ENCODE data around the gene HTT. TPM values are rescaled to one million over a fixed set of nuclear protein-coding genes. Genes with fewer than 3 reads are reported as not detected.
"Not testable (repeated sequence)": the region's sequence is repeated elsewhere in the genome, so short reads cannot be mapped to it uniquely, and the experiment has no call there.

Gene HTT
- total RNA-seq, 1 donor from 2014 or later: 43.8 TPM

- no peaks in the 10 kb centered on the region for H3K27me3 ChIP-seq (ENCODE audit: control insufficient read depth, insufficient read depth, low read length)
- no peak for DNase-seq (ENCODE audit: low read depth)
- TF ChIP-seq, protein P1, sequence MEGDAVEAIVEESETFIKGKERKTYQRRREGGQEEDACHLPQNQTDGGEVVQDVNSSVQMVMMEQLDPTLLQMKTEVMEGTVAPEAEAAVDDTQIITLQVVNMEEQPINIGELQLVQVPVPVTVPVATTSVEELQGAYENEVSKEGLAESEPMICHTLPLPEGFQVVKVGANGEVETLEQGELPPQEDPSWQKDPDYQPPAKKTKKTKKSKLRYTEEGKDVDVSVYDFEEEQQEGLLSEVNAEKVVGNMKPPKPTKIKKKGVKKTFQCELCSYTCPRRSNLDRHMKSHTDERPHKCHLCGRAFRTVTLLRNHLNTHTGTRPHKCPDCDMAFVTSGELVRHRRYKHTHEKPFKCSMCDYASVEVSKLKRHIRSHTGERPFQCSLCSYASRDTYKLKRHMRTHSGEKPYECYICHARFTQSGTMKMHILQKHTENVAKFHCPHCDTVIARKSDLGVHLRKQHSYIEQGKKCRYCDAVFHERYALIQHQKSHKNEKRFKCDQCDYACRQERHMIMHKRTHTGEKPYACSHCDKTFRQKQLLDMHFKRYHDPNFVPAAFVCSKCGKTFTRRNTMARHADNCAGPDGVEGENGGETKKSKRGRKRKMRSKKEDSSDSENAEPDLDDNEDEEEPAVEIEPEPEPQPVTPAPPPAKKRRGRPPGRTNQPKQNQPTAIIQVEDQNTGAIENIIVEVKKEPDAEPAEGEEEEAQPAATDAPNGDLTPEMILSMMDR (IDR thresholded peaks at IDR 0.05; ENCODE audit: insufficient read depth, low read length, poor library complexity, severe bottlenecking): no peak
- H3K36me3 ChIP-seq (ENCODE audit: control insufficient read depth, insufficient read depth, low read length): no peaks in the 10 kb centered on the region
- no peak overlapping the region for H3K4me3 ChIP-seq (ENCODE audit: low read depth, low read length)
Observed at GRCh38 chr4:3148926-3149325, 74.4 kb downstream of the HTT start.

DNA sequence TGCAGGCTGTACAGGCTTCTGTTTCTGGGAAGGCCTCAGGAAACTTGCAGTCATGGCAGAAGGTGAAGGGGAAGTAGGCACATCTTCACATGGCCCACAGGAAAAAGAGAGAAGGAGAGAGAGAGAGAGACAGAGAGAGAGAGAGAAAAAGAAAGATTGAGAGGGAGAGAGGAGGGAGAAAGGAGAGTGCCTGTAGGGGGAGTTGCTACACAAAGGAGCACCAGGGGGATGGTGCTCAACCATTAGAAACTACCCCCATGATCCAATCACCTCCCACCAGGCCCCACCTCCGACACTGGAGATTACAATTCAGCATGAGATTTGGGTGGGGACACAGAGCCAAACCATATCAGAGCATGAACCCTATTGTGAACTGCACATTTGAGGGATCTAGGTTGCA lies 76.8 kb downstream of the HTT start:
- not testable (repeated sequence) for DNase-seq (ENCODE audit: low read depth); H3K36me3 ChIP-seq (ENCODE audit: control insufficient read depth, insufficient read depth, low read length); H3K4me3 ChIP-seq (ENCODE audit: low read depth, low read length); H3K27me3 ChIP-seq (ENCODE audit: control insufficient read depth, insufficient read depth, low read length)

DNA sequence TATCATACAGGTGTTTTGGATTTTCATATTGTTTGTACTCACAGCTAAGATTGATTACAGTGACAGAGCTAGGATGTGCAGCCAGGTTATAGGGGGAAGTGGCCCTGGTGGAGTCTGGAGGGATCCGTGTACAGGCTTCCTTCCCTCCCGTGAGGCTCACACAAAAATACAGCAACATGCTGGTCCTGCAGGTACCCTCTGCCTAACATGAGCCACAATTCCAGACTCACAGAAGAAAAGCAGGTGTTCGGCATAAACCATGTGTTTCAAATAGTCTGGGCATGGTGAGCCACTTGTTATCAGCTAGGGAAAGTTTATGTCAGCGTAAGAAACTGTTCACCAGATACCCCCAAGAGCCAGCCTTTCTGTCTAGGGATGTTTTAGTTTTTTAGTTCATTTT lies 82.9 kb downstream of the HTT start:
- no peak for DNase-seq (ENCODE audit: low read depth)
- Histone ChIP-seq H3K4me3 (ENCODE audit: low read depth, low read length) (no peak overlapping the region), H3K36me3 (ENCODE audit: control insufficient read depth, insufficient read depth, low read length) (no peaks in the 10 kb centered on the region), H3K27me3 (ENCODE audit: control insufficient read depth, insufficient read depth, low read length) (no peaks in the 10 kb centered on the region)
- TF ChIP-seq, protein P1 (IDR thresholded peaks at IDR 0.05; ENCODE audit: insufficient read depth, low read length, poor library complexity, severe bottlenecking): no peak

- H3K36me3 ChIP-seq (ENCODE audit: control insufficient read depth, insufficient read depth, low read length): no peaks in the 10 kb centered on the region
- TF ChIP-seq, protein P1 (IDR thresholded peaks at IDR 0.05; ENCODE audit: insufficient read depth, low read length, poor library complexity, severe bottlenecking): no peak
Observed at GRCh38 chr4:3158841-3159240, 84.4 kb downstream of the HTT start.

DNA sequence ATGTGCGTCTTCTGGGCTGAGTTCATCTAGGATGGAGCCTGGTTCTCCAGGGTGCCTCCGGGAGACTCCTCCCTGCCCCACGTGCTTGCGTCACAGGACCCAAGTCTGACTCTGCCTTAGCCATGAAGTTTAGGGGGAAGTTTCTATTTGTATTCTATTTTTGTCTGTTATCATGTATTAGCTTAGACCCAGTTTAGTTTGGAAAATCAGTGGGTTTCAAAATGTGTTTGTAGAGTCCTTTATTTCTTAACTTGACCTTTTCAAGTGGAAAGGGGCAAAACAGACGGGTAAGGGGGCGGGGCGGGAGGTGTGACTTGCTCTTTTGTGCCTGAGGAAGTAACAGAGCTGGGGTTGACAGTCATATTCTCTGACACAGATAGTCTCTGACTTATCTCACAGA lies 86.0 kb downstream of the HTT start:
- no peak overlapping the region for H3K4me3 ChIP-seq (ENCODE audit: low read depth, low read length)
- DNase-seq (ENCODE audit: low read depth): no peak
- TF ChIP-seq, protein P1 (IDR thresholded peaks at IDR 0.05; ENCODE audit: insufficient read depth, low read length, poor library complexity, severe bottlenecking): no peak
- H3K27me3 ChIP-seq (ENCODE audit: control insufficient read depth, insufficient read depth, low read length): no peaks in the 10 kb centered on the region
- no peaks in the 10 kb centered on the region for H3K36me3 ChIP-seq (ENCODE audit: control insufficient read depth, insufficient read depth, low read length)

More at GRCh38 chr4:3158841-3159240, 84.4 kb downstream of the HTT start:
- no peak for DNase-seq (ENCODE audit: low read depth)
- Histone ChIP-seq H3K27me3 (ENCODE audit: control insufficient read depth, insufficient read depth, low read length) (no peaks in the 10 kb centered on the region), H3K4me3 (ENCODE audit: low read depth, low read length) (no peak overlapping the region)

DNA sequence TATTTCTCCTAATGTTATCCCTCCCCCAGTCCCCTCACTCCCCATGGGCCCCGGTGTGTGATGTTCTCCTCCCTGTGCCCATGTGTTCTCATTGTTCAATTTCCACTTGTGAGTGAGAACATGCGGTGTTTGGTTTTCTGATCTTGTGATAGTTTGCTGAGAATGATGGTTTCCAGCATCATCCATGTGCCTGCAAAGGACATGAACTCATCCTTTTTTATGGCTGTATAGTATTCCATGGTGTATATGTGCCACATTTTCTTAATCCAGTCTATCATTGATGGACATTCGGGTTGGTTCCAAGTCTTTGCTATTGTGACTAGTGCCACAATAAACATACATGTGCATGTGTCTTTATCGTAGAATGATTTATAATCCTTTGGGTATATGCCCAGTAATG lies 86.6 kb downstream of the HTT start:
- not testable (repeated sequence) for H3K27me3 ChIP-seq (ENCODE audit: control insufficient read depth, insufficient read depth, low read length); DNase-seq (ENCODE audit: low read depth); H3K36me3 ChIP-seq (ENCODE audit: control insufficient read depth, insufficient read depth, low read length); H3K4me3 ChIP-seq (ENCODE audit: low read depth, low read length)

DNA sequence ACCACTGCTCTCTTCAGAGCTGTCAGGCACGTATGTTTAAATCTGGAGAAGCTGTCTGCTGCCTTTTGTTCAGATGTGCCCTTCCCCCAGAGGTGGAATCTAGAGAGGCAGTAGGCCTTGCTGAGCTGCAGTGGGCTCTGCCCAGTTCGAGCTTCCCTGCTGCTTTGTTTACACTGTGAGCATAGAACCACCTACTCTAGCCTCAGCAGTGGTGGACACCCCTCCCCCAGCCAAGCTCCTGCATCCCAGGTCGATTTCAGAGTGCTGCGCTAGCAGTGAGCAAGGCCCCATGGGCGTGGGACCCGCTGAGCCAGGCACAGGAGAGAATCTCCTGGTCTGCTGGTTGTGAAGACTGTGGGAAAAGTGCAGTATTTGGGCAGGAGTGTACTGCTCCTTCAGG lies 92.0 kb downstream of the HTT start:
- H3K36me3 ChIP-seq (ENCODE audit: control insufficient read depth, insufficient read depth, low read length); DNase-seq (ENCODE audit: low read depth); H3K4me3 ChIP-seq (ENCODE audit: low read depth, low read length); H3K27me3 ChIP-seq (ENCODE audit: control insufficient read depth, insufficient read depth, low read length): not testable (repeated sequence)

Measured in kidney epithelial cell (primary cell).